HEK293 (cell line): ENCODE results near the gene UPK3A.

Source experiments
- CTCF ChIA-PET: fragments of 350-600 bp; formaldehyde crosslinking; extraction: SDS; loops from one replicate; lab custom pipeline; 2021; ENCODE audit warnings: antibody characterized with exemption; lab: Yijun Ruan, JAX
- POLR2A ChIA-PET: fragments of 300-600 bp; formaldehyde crosslinking; extraction: SDS; loops from one replicate; lab custom pipeline; 2020; ENCODE audit warnings: antibody characterized with exemption, inconsistent platforms; lab: Yijun Ruan, JAX
- H3K27ac ChIP-seq: fragments of 200-500 bp; sonication (Bioruptor generic); 2 replicates; pipeline ENCODE4 v1.5.1; 2014; ENCODE audit warnings: low read depth, low read length, control low read depth, inconsistent platforms; ENCODE audit errors: extremely low read depth
- H3K36me3 ChIP-seq, 2 experiments: fragments of 200-500 bp in 1 of 2; sonication (Bioruptor generic) in 1 of 2; 1 replicate in 1 of 2; 2 replicates in 1 of 2; pipeline ENCODE4 v1.5.1; 2014 to 2017; ENCODE audit warnings: inconsistent platforms in 2 of 2, low read length in 2 of 2; ENCODE audit not compliant: control insufficient read depth in 2 of 2, insufficient read depth in 1 of 2
- H3K4me1 ChIP-seq: fragments of 200-500 bp; sonication (Bioruptor generic); 2 replicates; pipeline ENCODE4 v1.5.1; 2014; ENCODE audit warnings: mild to moderate bottlenecking, low read length, inconsistent platforms; ENCODE audit not compliant: control insufficient read depth, insufficient read depth
- H3K4me3 ChIP-seq: 2 replicates; pipeline ENCODE4 v1.5.1; 2011; ENCODE audit warnings: low read depth, mild to moderate bottlenecking, control low read depth, low read length, moderate library complexity
- H3K9me3 ChIP-seq: fragments of 200-500 bp; sonication (Bioruptor generic); 2 replicates; pipeline ENCODE4 v1.5.1; 2014; ENCODE audit warnings: low read depth, low read length, inconsistent platforms; ENCODE audit not compliant: control insufficient read depth, insufficient read depth
- HOXD13 ChIP-seq: sonication (generic); formaldehyde crosslinking; IDR thresholded peaks from 2 replicates; pipeline ENCODE4 v1.8.0; 2022; ENCODE audit warnings: missing genetic modification reagents, borderline replicate concordance
- MYNN ChIP-seq: fragments of 450-650 bp; formaldehyde crosslinking; IDR thresholded peaks from 2 replicates; pipeline ENCODE4 v1.5.1; 2016; ENCODE audit warnings: missing biosample characterization, missing genetic modification characterization, borderline replicate concordance
- OVOL3 ChIP-seq: fragments of 450-650 bp; formaldehyde crosslinking; IDR thresholded peaks from 2 replicates; pipeline ENCODE4 v1.5.1; 2016; ENCODE audit warnings: missing biosample characterization, missing genetic modification characterization
- ZBTB17 ChIP-seq: fragments of 450-650 bp; formaldehyde crosslinking; IDR thresholded peaks from 2 replicates; pipeline ENCODE4 v1.5.1; 2016; ENCODE audit warnings: missing biosample characterization, missing genetic modification characterization
- ZBTB8A ChIP-seq: fragments of 450-650 bp; formaldehyde crosslinking; IDR thresholded peaks from 2 replicates; pipeline ENCODE4 v1.5.1; 2016; ENCODE audit warnings: missing biosample characterization, missing genetic modification characterization
- ZNF114 ChIP-seq: fragments of 450-650 bp; formaldehyde crosslinking; IDR thresholded peaks from 2 replicates; pipeline ENCODE4 v1.5.0; 2017; ENCODE audit warnings: missing biosample characterization, missing genetic modification characterization
- ZNF16 ChIP-seq: fragments of 450-650 bp; formaldehyde crosslinking; IDR thresholded peaks from 2 replicates; pipeline ENCODE4 v1.5.1; 2016; ENCODE audit warnings: low read depth, missing biosample characterization, missing genetic modification characterization
- ZNF23 ChIP-seq: fragments of 450-650 bp; formaldehyde crosslinking; IDR thresholded peaks from 2 replicates; pipeline ENCODE4 v1.5.1; 2016; ENCODE audit warnings: missing biosample characterization, missing genetic modification characterization, borderline replicate concordance
- ZNF48 ChIP-seq: fragments of 450-650 bp; formaldehyde crosslinking; IDR thresholded peaks from 2 replicates; pipeline ENCODE4 v1.5.1; 2016; ENCODE audit warnings: missing biosample characterization, missing genetic modification characterization
- ZNF529 ChIP-seq: fragments of 450-650 bp; formaldehyde crosslinking; IDR thresholded peaks from 2 replicates; pipeline ENCODE4 v1.5.1; 2017; ENCODE audit warnings: missing genetic modification characterization, missing biosample characterization; ENCODE audit not compliant: insufficient replicate concordance
- ZNF530 ChIP-seq: fragments of 450-650 bp; formaldehyde crosslinking; IDR thresholded peaks from 2 replicates; pipeline ENCODE4 v1.5.1; 2016; ENCODE audit warnings: low read depth, missing biosample characterization, missing genetic modification characterization
- ZNF624 ChIP-seq: fragments of 450-650 bp; formaldehyde crosslinking; IDR thresholded peaks from 2 replicates; pipeline ENCODE4 v1.5.1; 2017; ENCODE audit warnings: missing biosample characterization, missing genetic modification characterization
- TF ChIP-seq, protein P1 (sequence below): fragments of 450-650 bp; formaldehyde crosslinking; IDR thresholded peaks from 2 replicates; pipeline ENCODE4 v1.5.1; 2016; ENCODE audit warnings: missing biosample characterization, missing genetic modification characterization, borderline replicate concordance

Gene UPK3A

DNA sequence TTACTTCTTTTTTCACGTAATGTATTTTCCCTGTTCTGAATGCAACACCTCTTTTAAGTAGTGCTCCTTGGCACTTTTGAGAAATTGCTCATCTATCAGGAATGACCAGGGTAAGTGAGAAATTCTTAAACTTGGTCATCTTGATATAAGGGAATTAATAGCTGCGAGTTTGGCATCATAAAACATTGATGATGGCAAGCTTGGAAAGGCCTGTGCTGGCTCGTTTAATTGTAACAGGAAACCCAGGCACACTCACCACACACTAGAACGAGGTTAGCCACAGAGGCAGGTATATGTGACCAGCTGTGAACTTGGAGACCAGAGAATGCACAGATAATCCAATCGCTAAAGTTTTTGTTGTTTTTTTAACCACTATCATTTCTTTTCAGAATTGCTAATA is 49.3 kb downstream of the UPK3A start:
- H3K4me3 ChIP-seq = no peak overlapping the region
- peaks cover 40 to 96% of the 10 kb centered on the region in 2 experiments for H3K36me3 ChIP-seq
- TF ChIP-seq OVOL3 (tag by site-specific recombination) (no peak), HOXD13 (CRISPR knock-in tag) (no peak), ZNF16 (tag by site-specific recombination) (no peak), ZBTB8A (tag by site-specific recombination) (no peak), ZBTB17 (tag by site-specific recombination) (no peak), ZNF48 (tag by site-specific recombination) (no peak)
- TF ChIP-seq, protein P1, sequence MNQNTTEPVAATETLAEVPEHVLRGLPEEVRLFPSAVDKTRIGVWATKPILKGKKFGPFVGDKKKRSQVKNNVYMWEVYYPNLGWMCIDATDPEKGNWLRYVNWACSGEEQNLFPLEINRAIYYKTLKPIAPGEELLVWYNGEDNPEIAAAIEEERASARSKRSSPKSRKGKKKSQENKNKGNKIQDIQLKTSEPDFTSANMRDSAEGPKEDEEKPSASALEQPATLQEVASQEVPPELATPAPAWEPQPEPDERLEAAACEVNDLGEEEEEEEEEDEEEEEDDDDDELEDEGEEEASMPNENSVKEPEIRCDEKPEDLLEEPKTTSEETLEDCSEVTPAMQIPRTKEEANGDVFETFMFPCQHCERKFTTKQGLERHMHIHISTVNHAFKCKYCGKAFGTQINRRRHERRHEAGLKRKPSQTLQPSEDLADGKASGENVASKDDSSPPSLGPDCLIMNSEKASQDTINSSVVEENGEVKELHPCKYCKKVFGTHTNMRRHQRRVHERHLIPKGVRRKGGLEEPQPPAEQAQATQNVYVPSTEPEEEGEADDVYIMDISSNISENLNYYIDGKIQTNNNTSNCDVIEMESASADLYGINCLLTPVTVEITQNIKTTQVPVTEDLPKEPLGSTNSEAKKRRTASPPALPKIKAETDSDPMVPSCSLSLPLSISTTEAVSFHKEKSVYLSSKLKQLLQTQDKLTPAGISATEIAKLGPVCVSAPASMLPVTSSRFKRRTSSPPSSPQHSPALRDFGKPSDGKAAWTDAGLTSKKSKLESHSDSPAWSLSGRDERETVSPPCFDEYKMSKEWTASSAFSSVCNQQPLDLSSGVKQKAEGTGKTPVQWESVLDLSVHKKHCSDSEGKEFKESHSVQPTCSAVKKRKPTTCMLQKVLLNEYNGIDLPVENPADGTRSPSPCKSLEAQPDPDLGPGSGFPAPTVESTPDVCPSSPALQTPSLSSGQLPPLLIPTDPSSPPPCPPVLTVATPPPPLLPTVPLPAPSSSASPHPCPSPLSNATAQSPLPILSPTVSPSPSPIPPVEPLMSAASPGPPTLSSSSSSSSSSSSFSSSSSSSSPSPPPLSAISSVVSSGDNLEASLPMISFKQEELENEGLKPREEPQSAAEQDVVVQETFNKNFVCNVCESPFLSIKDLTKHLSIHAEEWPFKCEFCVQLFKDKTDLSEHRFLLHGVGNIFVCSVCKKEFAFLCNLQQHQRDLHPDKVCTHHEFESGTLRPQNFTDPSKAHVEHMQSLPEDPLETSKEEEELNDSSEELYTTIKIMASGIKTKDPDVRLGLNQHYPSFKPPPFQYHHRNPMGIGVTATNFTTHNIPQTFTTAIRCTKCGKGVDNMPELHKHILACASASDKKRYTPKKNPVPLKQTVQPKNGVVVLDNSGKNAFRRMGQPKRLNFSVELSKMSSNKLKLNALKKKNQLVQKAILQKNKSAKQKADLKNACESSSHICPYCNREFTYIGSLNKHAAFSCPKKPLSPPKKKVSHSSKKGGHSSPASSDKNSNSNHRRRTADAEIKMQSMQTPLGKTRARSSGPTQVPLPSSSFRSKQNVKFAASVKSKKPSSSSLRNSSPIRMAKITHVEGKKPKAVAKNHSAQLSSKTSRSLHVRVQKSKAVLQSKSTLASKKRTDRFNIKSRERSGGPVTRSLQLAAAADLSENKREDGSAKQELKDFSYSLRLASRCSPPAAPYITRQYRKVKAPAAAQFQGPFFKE (tag by site-specific recombination) = no peak
- H3K9me3 ChIP-seq = no peaks in the 10 kb centered on the region
- ChIA-PET CTCF (no interaction called here), POLR2A (no interaction called here)
- H3K27ac ChIP-seq = no peak overlapping the region
- H3K4me1 ChIP-seq = no peaks in the 10 kb centered on the region

DNA sequence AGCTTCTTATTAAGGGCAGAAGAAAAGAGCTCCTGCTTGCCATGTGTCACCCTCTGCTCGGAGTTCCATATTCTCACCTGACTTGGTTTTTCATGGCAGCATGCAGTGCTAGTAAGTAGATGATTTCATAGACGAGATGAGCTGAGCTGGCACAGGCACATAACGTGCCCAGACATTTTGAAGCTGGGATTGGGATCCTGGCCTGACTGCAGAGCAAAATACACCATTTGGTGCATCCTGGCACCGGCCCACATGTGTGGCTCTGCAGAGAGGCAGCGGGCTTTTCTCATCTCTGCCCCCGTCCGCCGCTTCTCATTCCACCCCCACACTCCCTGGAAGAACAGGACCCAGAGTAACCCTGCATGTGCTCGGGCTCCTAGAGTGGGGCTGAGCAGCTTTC is 49.8 kb downstream of the UPK3A start:
- ChIA-PET CTCF (no interaction called here), POLR2A (interaction anchor here (1.3 kb wide), 1 partner anchor 12 kb away, joined by 3 read pairs; no protein-coding TSS in a partner anchor)
- Histone ChIP-seq H3K9me3 (no peaks in the 10 kb centered on the region), H3K4me3 (no peak overlapping the region), H3K4me1 (no peaks in the 10 kb centered on the region), H3K27ac (no peak overlapping the region), H3K36me3 (peaks cover 40 to 93% of the 10 kb centered on the region in 2 experiments)
- TF ChIP-seq ZNF530 (tag by site-specific recombination) = no peak
- TF ChIP-seq ZNF114 (tag by site-specific recombination) = no peak
- TF ChIP-seq ZNF624 = no peak
- no peak for TF ChIP-seq ZNF529
- TF ChIP-seq ZNF23 = no peak
- no peak for TF ChIP-seq MYNN (tag by site-specific recombination)

DNA sequence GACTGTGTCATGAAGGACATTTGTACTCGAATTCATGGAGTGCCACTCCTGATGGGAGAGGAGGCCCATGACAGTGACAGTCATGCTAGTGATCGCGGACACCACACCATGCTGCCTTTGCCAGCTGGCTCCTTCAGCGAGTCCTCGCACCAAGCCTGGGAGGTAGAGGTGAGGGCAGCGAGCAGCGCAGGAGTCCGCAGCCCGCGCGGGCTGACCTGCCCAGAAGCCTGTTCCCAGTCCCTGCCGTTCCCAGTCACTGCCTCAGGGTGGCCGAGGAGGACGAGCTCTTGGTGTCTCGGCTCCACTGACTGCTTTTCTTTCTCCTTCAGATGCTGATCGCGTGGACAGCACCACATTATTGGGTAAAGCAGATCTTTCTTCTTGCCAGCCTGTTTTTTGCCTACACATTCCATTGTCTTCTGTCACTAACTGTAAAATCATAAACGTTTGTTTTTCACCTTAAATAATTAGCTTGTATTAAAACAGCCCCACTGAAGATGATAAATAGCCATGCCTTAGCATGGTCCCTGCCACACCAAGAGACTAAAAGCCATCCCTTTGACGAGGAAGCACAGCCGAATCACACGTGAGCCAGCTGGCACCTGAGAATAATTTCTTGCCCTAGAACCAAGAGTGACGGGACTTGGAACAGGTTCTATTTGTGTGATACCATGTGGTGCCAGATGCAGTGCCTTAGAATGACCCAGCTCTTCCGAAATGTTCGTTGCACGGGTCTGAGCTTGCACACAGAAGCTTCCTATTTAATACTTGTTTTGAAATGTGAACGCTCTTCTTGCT is 50.5 kb downstream of the UPK3A start:
- no peak overlapping the region for H3K4me3 ChIP-seq
- H3K9me3 ChIP-seq = no peaks in the 10 kb centered on the region
- H3K27ac ChIP-seq = no peak overlapping the region
- POLR2A ChIA-PET = interaction anchor here (1.3 kb wide), 1 partner anchor 12 kb away, joined by 3 read pairs; no protein-coding TSS in a partner anchor
- H3K36me3 ChIP-seq = peaks cover 38 to 93% of the 10 kb centered on the region in 2 experiments
- H3K4me1 ChIP-seq = no peaks in the 10 kb centered on the region
- no peak for TF ChIP-seq ZBTB17 (tag by site-specific recombination)
- CTCF ChIA-PET = interaction anchor here (0.5 kb wide), 1 partner anchor 226 kb away, joined by 3 read pairs; no protein-coding TSS in a partner anchor
